ENCODE results near the gene KCTD14.
"Not testable (repeated sequence)": the region's sequence is repeated elsewhere in the genome, so short reads cannot be mapped to it uniquely, and the experiment has no call there.

Gene KCTD14

GRCh38 chr11:78033040-78033439 is 10.0 kb upstream of the KCTD14 start:
- TF ChIP-seq CTCF (IDR thresholded peaks at IDR 0.05; ENCODE audit: low read depth, low read length, missing control alignments), result no peak
- DNase-seq, result no peak
- H3K4me3 ChIP-seq (ENCODE audit: low read depth, low read length), result no peak overlapping the region

GRCh38 chr11:78032090-78032489 is 9.0 kb upstream of the KCTD14 start:
- no peak for TF ChIP-seq CTCF (IDR thresholded peaks at IDR 0.05; ENCODE audit: low read depth, low read length, missing control alignments)
- H3K27ac ChIP-seq, result no peak overlapping the region
- in situ Hi-C loops (cut with HindIII; ENCODE audit: low pct_ligation_motif_present, low sequenced_read_pairs), result no loop called here

More at GRCh38 chr11:78033040-78033439, 10.0 kb upstream of the KCTD14 start:
- in situ Hi-C loops (cut with HindIII; ENCODE audit: low pct_ligation_motif_present, low sequenced_read_pairs), result no loop called here
- Histone ChIP-seq H3K27me3 (replicated peaks) (no peaks in the 10 kb centered on the region), H3K27ac (no peak overlapping the region), H3K36me3 (replicated peaks) (no peaks in the 10 kb centered on the region)

GRCh38 chr11:78031629-78032028 is 8.6 kb upstream of the KCTD14 start:
- Histone ChIP-seq H3K4me3 (ENCODE audit: low read depth, low read length) (no peak overlapping the region), H3K27ac (no peak overlapping the region), H3K36me3 (replicated peaks) (no peaks in the 10 kb centered on the region), H3K27me3 (replicated peaks) (no peaks in the 10 kb centered on the region)
- TF ChIP-seq CTCF (IDR thresholded peaks at IDR 0.05; ENCODE audit: low read depth, low read length, missing control alignments), result no peak
- in situ Hi-C loops (cut with HindIII; ENCODE audit: low pct_ligation_motif_present, low sequenced_read_pairs), result no loop called here
- no peak for DNase-seq

More at GRCh38 chr11:78032090-78032489, 9.0 kb upstream of the KCTD14 start:
- Histone ChIP-seq H3K4me3 (ENCODE audit: low read depth, low read length) (no peak overlapping the region), H3K27me3 (replicated peaks) (no peaks in the 10 kb centered on the region), H3K36me3 (replicated peaks) (no peaks in the 10 kb centered on the region)
- DNase-seq, result no peak

GRCh38 chr11:78030429-78031325 is 7.6 kb upstream of the KCTD14 start:
- DNase-seq, result peak; percentile 23
- no peak for TF ChIP-seq CTCF (IDR thresholded peaks at IDR 0.05; ENCODE audit: low read depth, low read length, missing control alignments)

GRCh38 chr11:78028423-78028822 is 5.3 kb upstream of the KCTD14 start:
- H3K36me3 ChIP-seq (replicated peaks); H3K27me3 ChIP-seq (replicated peaks); DNase-seq; H3K4me3 ChIP-seq (ENCODE audit: low read depth, low read length); in situ Hi-C loops (cut with HindIII; ENCODE audit: low pct_ligation_motif_present, low sequenced_read_pairs); H3K27ac ChIP-seq: not testable (repeated sequence)

More at GRCh38 chr11:78030429-78031325, 7.6 kb upstream of the KCTD14 start:
- Histone ChIP-seq H3K27me3 (replicated peaks) (no peaks in the 10 kb centered on the region), H3K4me3 (ENCODE audit: low read depth, low read length) (no peak overlapping the region), H3K27ac (no peak overlapping the region), H3K36me3 (replicated peaks) (no peaks in the 10 kb centered on the region)
- in situ Hi-C loops (cut with HindIII; ENCODE audit: low pct_ligation_motif_present, low sequenced_read_pairs), result no loop called here

GRCh38 chr11:78027759-78028158 is 4.7 kb upstream of the KCTD14 start:
- Histone ChIP-seq H3K36me3 (replicated peaks) (no peaks in the 10 kb centered on the region), H3K4me3 (ENCODE audit: low read depth, low read length) (no peak overlapping the region), H3K27ac (no peak overlapping the region), H3K27me3 (replicated peaks) (no peaks in the 10 kb centered on the region)
- DNase-seq, result no peak
- no peak for TF ChIP-seq CTCF (IDR thresholded peaks at IDR 0.05; ENCODE audit: low read depth, low read length, missing control alignments)
- in situ Hi-C loops (cut with HindIII; ENCODE audit: low pct_ligation_motif_present, low sequenced_read_pairs), result no loop called here

All from brain microvascular endothelial cell (primary cell).